ENCODE measurements around the gene SAFB2.
A peak's percentile ranks its signal among the peaks of the same experiment; 100 is the strongest.

The SAFB2 gene

DNA sequence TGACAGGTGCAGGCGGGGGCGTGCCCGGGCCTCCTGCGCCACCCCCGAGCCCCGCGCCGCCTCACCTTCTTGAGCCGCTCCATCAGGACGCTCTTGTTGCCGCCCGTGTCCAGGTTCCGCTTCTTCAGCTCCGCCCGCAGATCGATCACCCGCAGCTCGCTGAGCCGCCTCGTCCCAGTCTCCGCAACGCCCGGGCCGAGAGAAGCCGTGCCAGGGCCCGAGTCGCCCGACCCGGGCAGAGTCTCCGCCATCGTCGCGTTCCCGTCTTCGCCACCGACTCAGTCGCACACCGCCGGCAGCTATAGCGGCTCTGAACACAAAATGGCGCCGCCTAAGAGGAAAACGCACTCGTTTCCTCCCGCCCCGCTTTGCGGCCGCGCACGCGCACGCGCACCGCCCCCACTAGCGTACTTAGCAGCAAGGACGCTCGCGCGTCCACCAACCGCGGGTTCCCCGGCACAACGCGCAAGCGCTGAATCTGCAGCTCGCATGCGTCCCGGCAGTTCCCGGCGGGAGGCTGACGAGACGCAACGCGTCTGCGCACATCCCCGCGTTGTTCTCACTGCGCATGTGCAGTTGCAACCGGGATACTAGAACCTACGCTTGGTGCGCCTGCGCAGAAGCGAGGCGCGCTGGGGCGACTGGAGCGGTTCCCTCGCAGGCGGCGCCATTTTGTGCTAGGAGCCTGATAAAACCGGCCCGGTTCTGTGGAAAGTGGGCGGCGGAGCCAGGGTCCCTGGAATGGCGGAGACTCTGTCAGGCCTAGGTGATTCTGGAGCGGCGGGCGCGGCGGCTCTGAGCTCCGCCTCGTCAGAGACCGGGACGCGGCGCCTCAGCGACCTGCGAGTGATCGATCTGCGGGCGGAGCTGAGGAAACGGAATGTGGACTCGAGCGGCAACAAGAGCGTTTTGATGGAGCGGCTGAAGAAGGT is at the start of gene SAFB2, which contains the start of gene SAFB:
SAFB2 (minus strand) TSS at position 312 of the 932 bp plus-strand sequence; CDS start at position 251, 61 bp downstream.
SAFB (plus strand) TSS at position 619 of the 932 bp plus-strand sequence; CDS start at position 742, 123 bp downstream.
- DNase-seq (ENCODE audit: low spot score): peak; percentile 99

DNA sequence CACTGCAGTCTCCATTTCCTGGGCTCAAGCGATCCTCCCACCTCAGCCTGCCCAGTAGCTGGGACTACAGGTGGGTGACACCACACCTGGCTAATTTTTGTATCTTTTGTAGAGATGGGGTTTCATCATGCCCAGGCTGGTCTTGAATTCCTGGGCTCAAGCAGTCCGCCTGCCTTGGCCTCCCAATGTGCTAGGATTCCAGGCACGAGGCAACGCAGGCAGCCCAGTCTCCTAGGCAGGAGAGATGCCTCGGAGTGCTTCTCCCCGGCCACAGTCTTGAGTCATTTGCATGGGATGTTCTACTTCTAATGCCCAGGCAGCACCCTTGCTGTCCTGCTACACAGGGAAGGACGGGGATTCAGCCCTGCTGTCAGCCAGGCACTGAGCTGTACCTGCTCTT is 49.0 kb upstream of the SAFB2 start:
- no peak for DNase-seq (ENCODE audit: low spot score)

DNA sequence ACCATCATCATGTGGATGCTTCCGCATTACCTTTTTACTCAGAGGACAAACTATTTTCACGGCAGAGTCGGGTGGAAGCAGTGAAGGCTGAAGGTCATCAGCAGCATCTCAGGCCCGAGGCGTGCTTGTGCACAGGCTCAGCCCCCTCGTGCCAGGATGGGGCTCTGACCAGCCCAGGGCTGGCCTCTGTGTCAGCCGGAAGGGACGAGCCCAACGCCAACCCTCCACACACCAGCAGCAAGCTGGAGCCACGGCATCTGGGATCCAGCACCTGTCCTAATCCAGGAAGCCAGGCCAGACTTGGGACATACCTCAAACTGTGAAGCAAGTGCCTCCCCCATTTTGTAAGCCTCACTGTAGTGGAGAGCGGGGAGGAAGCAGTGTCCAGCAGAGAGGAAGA is 46.6 kb upstream of the SAFB2 start:
- DNase-seq (ENCODE audit: low spot score): no peak

DNA sequence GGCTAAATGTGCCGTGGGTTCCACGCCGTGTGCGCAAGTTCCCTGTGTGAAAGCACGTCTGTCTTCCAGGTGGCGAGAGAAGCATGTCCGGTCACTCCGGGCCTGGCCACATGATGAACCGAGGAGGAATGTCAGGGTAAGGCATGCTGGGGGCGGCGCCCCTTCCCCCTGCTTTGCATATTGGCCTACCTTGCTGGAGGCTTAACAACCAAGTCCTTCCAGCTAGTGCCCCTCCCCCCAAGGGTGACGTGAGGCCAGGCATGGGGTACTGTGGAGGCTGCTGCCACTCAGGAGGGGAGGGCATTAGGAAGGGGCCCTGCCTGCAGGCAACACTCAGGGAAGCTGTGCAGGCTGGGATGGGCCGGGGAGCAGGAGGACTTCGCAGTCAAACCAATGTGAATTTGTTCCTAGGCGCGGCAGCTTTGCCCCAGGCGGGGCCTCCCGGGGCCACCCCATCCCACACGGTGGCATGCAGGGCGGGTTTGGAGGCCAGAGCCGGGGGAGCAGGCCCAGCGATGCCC is 45.2 kb upstream of the SAFB2 start:
- DNase-seq (ENCODE audit: low spot score): no peak

DNA sequence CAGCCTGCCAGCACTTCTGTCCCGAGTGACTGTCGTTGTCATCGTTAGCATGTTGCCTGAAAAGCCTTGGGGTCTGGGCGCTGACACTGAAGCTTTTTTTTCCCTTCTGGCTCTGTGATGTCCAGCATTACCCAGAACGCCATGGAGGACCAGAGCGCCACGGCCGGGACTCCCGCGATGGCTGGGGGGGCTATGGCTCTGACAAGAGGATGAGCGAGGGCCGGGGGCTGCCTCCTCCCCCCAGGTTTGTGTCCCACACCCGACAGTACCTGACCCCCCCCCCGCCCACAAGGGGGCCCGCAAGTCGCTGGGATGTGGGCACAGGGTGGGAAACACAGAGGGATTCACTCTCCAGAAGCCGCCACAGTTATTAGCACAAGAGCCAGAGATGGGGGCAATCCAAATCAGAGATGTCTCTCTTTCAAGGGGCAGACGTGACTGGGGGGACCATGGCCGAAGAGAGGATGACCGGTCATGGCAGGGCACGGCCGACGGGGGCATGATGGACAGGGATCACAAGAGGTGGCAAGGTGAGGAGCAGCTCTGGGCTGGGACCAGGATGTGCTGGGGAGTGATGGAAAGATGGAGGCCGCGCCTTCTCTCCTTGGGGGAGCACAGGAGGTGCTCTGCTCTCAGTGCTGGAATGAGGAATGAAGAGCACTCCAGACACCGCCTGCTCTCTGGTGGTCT is 44.5 kb upstream of the SAFB2 start:
- DNase-seq (ENCODE audit: low spot score): no peak

DNA sequence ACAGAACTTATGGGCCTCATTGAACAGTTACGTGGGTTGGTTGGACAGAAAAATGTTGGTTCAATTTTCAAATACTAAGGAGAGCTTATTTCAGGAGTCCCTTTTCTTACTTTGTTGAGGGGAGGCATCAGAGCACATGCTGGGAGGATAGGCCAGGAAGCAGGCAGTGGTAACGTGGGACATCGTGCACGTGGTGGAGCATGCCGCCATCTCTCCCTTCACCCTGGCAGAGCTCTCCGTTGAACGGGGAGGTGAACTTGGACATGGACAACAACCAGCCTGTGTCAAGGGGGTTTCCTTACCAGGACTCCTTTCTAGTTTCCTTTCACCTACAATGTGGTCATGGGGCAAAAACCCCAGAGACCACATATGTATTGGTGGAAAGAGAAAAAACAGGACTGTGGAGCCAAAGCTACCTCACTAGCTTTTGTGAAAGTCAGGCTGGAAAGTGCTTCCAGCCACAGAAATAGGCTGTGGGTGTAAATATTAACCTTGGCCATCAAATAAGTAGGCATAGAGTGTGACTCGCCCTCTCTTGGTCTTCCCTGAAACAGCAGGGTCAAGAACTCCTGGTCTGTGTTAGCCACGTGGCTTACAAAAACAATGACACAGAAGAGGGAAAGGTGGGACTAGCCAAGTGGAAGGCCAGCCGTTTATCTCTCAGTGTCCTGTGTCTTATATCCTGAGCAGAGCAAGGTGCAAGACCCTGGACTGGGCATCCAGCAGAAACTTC is 43.4 kb upstream of the SAFB2 start:
- no peak for DNase-seq (ENCODE audit: low spot score)

DNA sequence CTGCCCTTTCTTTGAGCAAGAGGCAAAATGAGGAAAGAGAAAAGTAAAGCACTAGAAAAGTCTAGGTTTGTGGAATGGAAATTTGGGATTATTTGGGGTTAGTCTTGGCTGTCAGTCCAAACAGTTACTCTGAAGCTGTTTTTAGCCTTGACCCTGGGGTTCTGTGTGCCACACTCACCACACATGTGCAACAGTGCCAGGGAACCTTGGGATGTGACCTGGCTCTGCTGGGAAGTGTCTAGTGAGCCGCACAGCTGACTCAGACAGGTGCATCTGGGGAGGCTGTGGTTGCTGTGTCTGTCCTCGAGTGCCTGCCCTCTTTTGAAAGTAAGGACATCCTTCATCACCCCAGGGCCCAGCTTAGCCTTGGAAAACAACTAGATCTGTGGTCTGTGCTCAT is 41.9 kb upstream of the SAFB2 start:
- DNase-seq (ENCODE audit: low spot score): no peak

DNA sequence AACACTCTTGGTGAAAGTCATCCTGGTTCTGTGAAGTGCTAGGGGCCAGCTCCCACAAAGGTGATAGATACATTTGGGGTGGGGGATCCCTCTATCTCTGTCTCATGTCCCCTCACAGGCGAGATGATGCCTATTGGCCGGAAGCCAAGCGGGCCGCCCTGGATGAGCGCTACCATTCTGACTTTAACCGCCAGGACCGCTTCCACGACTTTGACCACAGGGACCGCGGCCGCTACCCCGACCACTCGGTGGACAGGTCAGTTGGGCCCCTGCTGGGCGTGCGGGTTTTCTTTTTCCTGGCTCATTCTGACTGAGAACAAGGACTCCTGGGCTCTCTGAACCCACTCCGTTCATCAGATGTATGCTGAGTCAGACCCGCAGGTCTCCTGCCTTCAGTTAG is 41.3 kb upstream of the SAFB2 start:
- DNase-seq (ENCODE audit: low spot score): no peak

DNA sequence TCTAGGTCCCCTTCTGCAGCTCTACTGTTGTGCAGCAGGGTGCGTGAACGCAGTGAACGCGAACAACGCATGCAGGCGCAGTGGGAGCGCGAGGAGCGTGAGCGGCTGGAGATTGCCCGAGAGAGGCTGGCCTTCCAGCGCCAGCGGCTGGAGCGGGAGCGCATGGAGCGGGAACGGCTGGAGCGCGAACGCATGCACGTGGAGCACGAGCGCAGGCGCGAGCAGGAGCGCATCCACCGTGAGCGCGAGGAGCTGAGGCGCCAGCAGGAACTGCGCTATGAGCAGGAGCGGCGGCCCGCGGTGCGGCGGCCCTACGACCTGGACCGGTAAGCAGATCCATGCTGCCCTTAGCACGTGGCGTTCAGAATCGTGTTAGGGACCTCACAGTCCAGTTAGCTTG is 38.9 kb upstream of the SAFB2 start:
- no peak for DNase-seq (ENCODE audit: low spot score)

DNA sequence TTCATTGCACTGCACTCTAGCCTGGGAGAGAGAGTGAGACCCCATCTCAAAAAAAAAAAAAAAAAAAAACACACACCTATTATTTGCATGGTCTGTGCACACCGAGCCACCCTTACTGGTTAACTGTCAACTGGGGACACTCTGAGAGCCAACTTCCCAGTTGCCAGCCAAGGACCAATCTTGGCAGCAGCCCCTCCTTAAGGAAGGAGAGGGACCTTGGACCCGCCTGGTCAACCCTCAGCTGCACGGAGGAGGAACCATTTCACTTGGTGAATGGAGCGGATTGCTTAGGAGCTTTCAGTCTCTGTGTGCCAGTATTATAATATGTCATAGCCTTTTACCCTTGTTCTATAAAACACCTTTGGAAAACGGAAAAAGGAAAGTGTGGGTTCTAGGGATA is 32.8 kb upstream of the SAFB2 start:
- DNase-seq (ENCODE audit: low spot score): no peak

DNA sequence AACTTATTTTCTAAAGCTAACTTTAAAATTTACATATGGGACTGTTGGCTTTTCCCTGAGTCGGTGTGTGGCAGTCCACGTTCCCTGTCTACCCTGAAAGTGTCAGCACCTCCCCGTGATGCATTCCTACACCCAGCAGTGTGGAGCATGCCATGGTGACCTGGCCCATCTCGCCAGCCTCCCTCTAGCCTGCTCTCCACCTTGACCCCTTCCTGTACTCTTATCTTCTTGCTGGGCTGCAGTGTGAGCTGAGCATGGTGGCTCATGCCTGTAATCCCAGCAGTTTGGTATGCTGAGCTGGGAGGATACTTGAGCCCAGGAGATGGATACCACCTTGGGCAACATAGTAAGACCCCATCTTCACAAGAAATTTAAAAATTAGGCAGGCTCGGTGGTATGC is 32.4 kb upstream of the SAFB2 start:
- DNase-seq (ENCODE audit: low spot score): no peak

DNA sequence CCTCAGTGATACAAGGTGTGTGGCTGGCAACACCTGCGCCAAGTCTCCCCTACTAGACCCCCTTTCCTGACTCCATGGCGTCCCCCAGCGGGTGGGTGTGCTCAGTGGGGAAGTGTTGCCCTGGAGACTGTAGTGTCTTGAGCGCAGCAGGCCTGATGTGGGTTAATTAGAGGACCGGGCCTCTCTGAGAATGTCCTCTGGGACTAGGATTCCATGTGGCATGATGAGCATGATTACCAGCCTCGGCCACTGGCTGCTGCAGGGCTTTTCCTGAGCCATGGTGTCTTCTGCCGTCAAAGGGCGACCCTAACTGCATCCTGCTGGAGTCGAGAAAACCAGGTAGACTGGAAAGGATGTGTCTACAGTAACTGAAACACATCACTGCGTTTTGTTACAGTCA is 29.7 kb upstream of the SAFB2 start:
- DNase-seq (ENCODE audit: low spot score): no peak

DNA sequence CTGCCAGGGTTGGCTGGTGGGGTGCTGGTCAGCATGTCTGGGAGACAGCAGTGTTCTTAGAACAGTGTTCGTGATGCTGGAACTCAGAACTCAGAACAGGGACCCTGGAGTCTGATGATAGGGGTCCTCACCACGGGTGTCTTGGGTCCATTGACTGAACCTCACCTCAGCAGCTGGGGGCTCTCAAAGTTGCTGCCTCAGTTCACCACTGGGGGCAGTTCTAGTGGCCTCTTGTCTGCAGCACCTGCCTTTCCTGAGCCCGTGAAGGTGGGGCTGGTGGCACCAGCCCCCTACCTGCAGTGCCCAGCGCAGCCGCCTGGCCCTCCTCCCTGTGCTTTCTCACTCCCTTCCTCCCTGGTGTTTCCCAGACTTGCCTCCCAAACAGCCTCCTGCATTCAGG is 28.8 kb upstream of the SAFB2 start:
- DNase-seq (ENCODE audit: low spot score): no peak

DNA sequence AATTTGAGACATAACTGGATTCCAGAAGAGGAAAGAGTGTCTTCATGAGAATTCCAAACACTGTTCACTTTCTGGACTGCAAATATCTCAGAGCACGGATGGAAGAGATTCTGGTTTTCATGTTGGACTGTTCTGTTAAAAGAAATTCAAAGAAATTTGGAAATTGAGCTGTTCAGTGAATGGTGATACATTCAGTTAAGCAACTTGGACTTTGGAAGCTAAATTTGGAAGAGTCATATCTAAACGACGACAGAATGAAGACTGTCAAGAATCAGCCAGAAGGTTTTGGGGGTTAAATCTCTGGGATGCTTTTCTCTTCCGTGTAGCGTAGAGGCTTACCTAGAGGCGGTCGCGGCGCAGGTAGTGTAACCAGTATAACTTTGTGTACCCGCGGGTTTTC is 25.9 kb upstream of the SAFB2 start:
- DNase-seq (ENCODE audit: low spot score): no peak

DNA sequence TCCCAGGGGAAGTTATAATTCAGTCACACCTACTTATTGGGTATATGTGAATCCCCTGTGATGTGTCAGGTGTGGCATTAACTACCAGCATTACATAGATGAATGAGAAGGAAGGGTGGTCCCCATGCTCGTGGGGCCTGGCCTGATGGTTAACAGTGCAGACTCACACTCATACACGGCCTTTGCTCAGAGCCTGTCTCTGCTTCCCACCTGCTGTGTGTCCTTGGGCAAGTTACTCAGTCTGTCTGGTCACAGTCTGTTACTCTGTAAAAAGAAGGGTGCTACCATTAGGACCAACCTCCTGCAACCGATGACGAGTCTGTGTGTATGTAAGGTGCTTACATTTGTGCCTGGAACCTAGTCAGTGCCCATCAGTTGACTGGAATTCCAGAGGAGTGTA is 24.1 kb upstream of the SAFB2 start:
- DNase-seq (ENCODE audit: low spot score): no peak

DNA sequence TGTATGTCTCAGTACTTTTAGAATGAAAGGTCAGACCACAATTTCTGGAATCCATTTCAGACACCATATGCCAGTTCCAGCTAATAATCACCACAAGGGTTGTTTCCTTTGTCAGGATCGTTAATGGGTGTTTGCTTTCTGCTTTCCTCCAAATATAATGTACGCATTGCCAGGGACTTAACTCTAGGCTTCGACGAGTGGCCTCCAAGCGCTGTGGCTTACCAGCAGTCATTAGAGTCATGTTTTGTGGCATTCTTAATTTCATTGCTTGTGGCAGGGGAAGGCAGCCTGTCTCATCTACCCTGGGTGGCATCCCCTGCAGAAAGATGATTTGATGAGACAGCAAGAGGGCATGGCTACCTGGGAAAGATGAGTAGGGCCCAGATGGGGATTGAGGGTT is 22.8 kb upstream of the SAFB2 start:
- DNase-seq (ENCODE audit: low spot score): no peak

DNA sequence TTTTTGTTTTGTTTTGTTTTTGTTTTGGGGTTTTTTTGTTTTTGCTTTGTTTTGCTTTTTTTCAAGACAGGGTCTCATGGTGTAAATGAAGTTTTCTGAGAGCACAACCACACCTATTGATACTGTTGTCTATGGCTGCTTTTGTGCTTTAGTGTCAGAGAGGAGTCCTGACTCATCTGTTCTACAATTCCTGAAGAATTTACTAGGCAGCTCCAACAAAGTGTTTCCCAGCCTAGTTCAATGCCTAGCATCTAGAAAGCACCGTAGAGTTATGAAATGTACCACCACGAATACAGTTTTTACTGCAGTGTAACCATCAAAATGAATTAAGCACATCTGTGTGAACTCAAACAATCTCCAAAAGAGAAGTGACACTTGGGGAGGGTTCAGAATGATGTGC is 21.5 kb upstream of the SAFB2 start:
- DNase-seq (ENCODE audit: low spot score): no peak

DNA sequence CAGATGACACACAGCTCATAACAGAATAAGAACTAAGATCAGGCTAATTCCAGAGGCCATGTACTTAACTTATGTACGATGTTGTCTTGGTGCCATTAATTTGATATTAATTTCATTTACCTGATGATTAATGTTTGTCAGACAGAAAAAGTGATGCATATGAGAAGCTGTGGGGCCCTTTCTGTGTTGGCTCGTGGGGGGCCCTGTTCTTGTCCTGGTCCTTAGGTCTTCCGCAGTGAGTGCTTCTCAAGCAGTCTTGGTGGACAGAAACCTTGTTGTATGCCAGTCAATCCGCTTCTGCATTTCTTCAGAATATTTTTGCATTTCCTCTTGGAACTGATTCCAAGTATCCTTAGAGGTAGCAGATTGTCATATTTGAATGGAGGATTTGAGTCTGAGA is 20.5 kb upstream of the SAFB2 start:
- no peak for DNase-seq (ENCODE audit: low spot score)

DNA sequence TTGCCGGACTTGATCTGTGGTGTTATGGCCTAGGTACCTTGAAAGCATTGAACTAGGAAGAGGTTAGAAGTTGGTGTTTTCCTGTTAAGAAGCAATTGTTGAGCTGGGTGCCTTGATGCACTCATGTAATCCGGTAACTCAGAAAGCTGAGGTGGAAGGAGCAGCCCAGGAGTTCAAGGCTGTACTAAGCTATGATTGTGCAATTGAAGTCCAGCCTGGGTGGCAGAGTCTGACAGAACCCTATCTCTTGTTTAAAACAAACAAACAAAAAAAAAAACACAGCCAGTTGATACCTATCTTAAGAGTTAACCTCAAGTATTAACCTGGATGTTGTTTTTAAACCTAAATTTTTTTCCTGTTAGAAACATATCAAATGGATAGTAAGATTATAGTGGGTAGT is 19.6 kb upstream of the SAFB2 start:
- no peak for DNase-seq (ENCODE audit: low spot score)

DNA sequence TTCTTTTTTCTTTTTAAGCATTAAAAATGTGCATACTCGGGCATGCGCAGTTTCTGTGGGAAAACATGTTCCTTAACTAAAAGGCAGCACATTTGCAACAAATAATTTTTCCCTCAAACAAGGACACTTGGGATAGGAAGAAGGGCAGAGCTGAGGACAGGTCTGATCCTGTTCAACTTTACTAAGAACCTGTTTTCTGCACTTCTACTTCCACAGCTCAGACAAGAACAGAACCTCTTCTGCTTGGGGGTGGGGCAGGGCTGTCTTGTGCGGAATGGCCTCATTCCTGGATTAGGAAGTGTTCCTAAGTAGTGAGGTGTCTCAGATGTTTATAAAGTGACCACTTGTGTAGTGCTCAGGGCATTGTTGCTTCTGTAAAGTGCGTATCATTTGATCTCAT is 18.6 kb upstream of the SAFB2 start:
- DNase-seq (ENCODE audit: low spot score): no peak

DNA sequence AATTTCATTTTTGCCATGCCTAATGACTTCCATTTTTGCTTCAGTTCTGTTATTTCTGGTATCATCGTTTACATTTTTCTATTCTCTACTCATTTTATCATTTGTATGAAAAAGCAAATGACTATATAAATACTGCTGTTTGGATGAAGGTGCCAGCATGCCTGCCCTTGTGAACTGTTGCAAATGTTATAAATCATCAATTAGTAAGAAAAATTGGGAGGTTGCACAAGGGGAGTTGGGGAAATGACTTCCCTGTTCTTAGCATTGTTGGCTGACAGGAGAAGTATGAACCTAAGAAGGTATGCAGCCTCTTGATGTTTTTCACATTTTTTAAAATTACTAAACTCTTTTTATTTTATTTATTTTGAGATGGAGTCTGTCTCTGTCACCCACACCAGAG is 15.4 kb upstream of the SAFB2 start:
- no peak for DNase-seq (ENCODE audit: low spot score)

DNA sequence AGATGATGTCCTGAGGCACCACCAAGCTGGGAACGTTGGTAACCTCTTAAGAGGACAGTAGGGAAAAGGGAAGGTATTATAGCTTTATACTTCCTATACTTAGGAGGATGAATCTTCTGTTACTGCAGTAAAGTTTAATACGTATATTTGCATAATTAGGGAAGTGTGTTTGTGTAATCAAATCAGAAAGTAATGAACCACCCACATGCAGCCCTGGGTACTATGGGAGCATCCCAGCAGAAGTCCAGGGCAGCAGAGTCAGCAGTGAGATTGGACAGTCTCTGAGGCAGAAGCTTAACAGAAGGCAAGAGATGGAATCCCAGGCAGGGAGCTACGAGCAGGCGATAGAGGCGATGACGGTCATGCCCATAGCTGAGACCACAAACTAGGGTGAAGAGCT is 12.9 kb upstream of the SAFB2 start:
- no peak for DNase-seq (ENCODE audit: low spot score)

DNA sequence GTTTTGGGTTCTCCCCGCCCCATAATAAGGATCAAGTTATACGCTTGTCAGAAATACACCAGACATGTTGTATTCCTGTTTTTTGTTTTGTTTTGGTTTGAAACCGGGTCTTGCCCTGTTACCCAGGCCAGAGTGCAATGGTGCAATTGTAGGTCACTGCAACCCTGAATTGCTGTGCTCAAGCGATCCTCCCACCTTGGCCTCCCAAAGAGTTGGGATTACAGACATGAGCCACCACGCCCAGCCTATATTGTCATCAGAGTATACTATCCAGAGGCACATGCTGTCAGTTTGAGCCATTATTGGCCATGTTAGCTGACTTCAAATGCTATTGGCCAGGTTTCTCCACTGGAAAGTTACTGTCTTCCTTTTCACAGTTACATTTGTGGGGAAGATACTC is 10.1 kb upstream of the SAFB2 start:
- no peak for DNase-seq (ENCODE audit: low spot score)
